ENCODE measurements around the gene PACS2.

GRCh38 chr14:105314287-105315200 is at the start of gene PACS2:
- no peak for TF ChIP-seq CTCF (IDR thresholded peaks at IDR 0.05)
- 0 out of 2 replicates have a peak, but pooled peaks have one; percentile 8 for TF ChIP-seq POLR2AphosphoS5 (IDR thresholded peaks at IDR 0.05; ENCODE audit: low read depth, low read length)
- no peak for TF ChIP-seq SIN3A (IDR thresholded peaks at IDR 0.05; ENCODE audit: borderline replicate concordance, insufficient read depth, low read depth, low read length)
- TF ChIP-seq TCF7L2 (IDR thresholded peaks at IDR 0.05; ENCODE audit: low read depth, low read length), result no peak
